Astrocyte of the spinal cord (primary cell): ENCODE results near the gene FAM222B.

Experiments used
- DNase-seq: peaks from one replicate; pipeline ENCODE4 v3.0.0; 2011; ENCODE audit warnings: low read depth, low spot score
- H3K4me3 ChIP-seq: 2 replicates; pipeline ENCODE4 v1.5.1; 2011; ENCODE audit warnings: low read depth, mild to moderate bottlenecking, low read length, moderate library complexity
- in situ Hi-C: cut with HindIII; loops from 2 replicates; pipeline ENCODE4 v1.10.0; 2017; ENCODE audit warnings: low sequenced_read_pairs
- TF ChIP-seq, protein P1 (sequence below): IDR thresholded peaks from 2 replicates; pipeline ENCODE4 v1.5.1; 2012; ENCODE audit warnings: low read depth, mild to moderate bottlenecking, low read length, inconsistent platforms

Gene FAM222B

GRCh38 chr17:28717578-28718332 is 124.8 kb downstream of the FAM222B start, which contains the start of gene RAB34:
Gene RAB34, minus strand, starts transcription at chr17:28717868. Its CDS starts 602 bp downstream, at chr17:28717266.
- in situ Hi-C loops, result no loop called here
- TF ChIP-seq, protein P1, sequence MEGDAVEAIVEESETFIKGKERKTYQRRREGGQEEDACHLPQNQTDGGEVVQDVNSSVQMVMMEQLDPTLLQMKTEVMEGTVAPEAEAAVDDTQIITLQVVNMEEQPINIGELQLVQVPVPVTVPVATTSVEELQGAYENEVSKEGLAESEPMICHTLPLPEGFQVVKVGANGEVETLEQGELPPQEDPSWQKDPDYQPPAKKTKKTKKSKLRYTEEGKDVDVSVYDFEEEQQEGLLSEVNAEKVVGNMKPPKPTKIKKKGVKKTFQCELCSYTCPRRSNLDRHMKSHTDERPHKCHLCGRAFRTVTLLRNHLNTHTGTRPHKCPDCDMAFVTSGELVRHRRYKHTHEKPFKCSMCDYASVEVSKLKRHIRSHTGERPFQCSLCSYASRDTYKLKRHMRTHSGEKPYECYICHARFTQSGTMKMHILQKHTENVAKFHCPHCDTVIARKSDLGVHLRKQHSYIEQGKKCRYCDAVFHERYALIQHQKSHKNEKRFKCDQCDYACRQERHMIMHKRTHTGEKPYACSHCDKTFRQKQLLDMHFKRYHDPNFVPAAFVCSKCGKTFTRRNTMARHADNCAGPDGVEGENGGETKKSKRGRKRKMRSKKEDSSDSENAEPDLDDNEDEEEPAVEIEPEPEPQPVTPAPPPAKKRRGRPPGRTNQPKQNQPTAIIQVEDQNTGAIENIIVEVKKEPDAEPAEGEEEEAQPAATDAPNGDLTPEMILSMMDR, result peak; percentile 30
- DNase-seq, result peak; percentile 90
- peak within 1 kb of the TSS; percentile 64 for H3K4me3 ChIP-seq

- peak; percentile 50 for DNase-seq
- H3K4me3 ChIP-seq, result peak overlapping the region; percentile 64
- TF ChIP-seq, protein P1, result no peak
- in situ Hi-C loops, result no loop called here
Observed at GRCh38 chr17:28716740-28717577, 125.6 kb downstream of the FAM222B start.

GRCh38 chr17:28715217-28715616 is 127.4 kb downstream of the FAM222B start:
- TF ChIP-seq, protein P1, result no peak
- no peak overlapping the region for H3K4me3 ChIP-seq
- in situ Hi-C loops, result no loop called here
- no peak for DNase-seq

- H3K4me3 ChIP-seq, result no peak overlapping the region
- DNase-seq, result no peak
Observed at GRCh38 chr17:28714281-28714680, 128.3 kb downstream of the FAM222B start.

GRCh38 chr17:28712705-28713415 is 129.7 kb downstream of the FAM222B start:
- DNase-seq, result no peak
- H3K4me3 ChIP-seq, result no peak overlapping the region
- TF ChIP-seq, protein P1, result no peak
- in situ Hi-C loops, result no loop called here

More at GRCh38 chr17:28714281-28714680, 128.3 kb downstream of the FAM222B start:
- in situ Hi-C loops, result no loop called here
- TF ChIP-seq, protein P1, result no peak

GRCh38 chr17:28712032-28712704 is 130.4 kb downstream of the FAM222B start:
- no peak overlapping the region for H3K4me3 ChIP-seq
- in situ Hi-C loops, result no loop called here
- DNase-seq, result no peak
- TF ChIP-seq, protein P1, result no peak
